ENCODE measurements around the gene PHF2. TPM values are rescaled to one million over a fixed set of nuclear protein-coding genes. Genes with fewer than 3 reads are reported as not detected.
A peak's percentile ranks its signal among the peaks of the same experiment; 100 is the strongest.

Gene PHF2
- total RNA-seq, 3 donors from 2014 or later: 24.8 to 26.9 (median 25.9) TPM

- no peaks in the 10 kb centered on the region for H3K27me3 ChIP-seq
- no peak overlapping the region for H3K27ac ChIP-seq
- H3K36me3 ChIP-seq: peaks cover 11% of the 10 kb centered on the region
- intact Hi-C loops (cut with DNase I; ENCODE audit: low total_unique reads): no loop called here
- H3K4me3 ChIP-seq: no peak overlapping the region
- peaks cover 10 to 11% of the 10 kb centered on the region in 2 donors for H3K9me3 ChIP-seq
- no peak for DNase-seq (ENCODE audit: low spot score in 2 of 2)
- H3K4me1 ChIP-seq: no peaks in the 10 kb centered on the region
- TF ChIP-seq CTCF (IDR thresholded peaks at IDR 0.05) (no peak), POLR2A (IDR thresholded peaks at IDR 0.05) (no peak), POLR2AphosphoS5 (IDR thresholded peaks at IDR 0.05) (no peak)
Observed at GRCh38 chr9:93633492-93634221, 57.3 kb downstream of the PHF2 start.

DNA sequence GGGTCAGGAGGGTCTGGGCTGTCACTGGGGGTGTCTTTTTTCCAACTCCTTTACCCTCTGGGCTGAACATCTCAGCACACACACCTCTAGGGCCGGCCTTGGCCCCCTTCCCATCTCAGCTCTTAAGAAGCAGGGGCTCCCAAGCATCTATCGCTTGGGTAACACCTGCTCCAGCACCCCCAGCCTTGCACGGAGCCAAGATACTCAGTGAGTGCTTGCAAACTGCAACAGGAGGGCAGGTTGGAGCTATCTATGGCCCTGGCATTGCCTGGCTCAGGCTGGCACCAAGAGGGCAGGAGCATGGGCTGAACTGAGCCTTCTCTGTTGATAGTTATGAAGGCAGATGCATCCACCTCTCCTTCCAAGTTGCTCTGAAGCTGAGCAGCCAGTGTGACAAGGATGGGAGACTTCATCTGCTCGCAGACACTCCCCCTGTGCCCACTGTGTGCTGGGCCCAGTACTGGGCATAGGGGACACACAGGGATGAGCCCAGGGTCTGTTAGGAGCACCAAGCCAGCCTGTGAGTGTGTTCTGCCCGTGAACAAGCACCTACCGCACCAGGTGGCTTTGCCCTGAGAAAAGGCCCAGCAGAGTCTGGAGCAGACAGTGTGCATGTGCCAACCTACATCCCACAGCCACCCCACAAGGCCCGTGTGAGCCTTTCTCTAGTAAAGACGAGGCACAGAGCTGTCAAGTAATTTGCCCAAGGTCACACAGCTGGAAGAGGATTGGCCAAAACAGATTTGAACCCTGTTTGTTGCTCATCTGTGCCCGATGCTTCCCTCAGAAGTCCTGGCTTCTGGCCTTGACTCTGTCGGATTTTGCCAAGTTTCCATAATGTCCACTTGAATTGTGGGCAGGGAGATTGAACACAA is 58.2 kb downstream of the PHF2 start:
- intact Hi-C loops (cut with DNase I; ENCODE audit: low total_unique reads): no loop called here
- Histone ChIP-seq H3K27me3 (no peaks in the 10 kb centered on the region), H3K9me3 (peaks cover 10 to 11% of the 10 kb centered on the region in 2 donors), H3K27ac (no peak overlapping the region), H3K4me3 (no peak overlapping the region), H3K4me1 (no peaks in the 10 kb centered on the region), H3K36me3 (peaks cover 11% of the 10 kb centered on the region)
- no peak for TF ChIP-seq POLR2A (IDR thresholded peaks at IDR 0.05)
- TF ChIP-seq POLR2AphosphoS5 (IDR thresholded peaks at IDR 0.05): no peak
- TF ChIP-seq CTCF (IDR thresholded peaks at IDR 0.05): no peak
- DNase-seq (ENCODE audit: low spot score in 2 of 2): no peak

- Histone ChIP-seq H3K4me1 (no peaks in the 10 kb centered on the region), H3K9me3 (peaks cover 10 to 11% of the 10 kb centered on the region in 2 donors), H3K4me3 (no peak overlapping the region), H3K36me3 (peaks cover 11% of the 10 kb centered on the region), H3K27ac (no peak overlapping the region), H3K27me3 (no peaks in the 10 kb centered on the region)
- TF ChIP-seq POLR2AphosphoS5 (IDR thresholded peaks at IDR 0.05): no peak
- DNase-seq (ENCODE audit: low spot score in 2 of 2): peak in 1 of 2 donors; percentile 34
- intact Hi-C loops (cut with DNase I; ENCODE audit: low total_unique reads): no loop called here
Observed at GRCh38 chr9:93635186-93636107, 59.1 kb downstream of the PHF2 start.

GRCh38 chr9:93636172-93636661 is 59.8 kb downstream of the PHF2 start:
- Histone ChIP-seq H3K4me1 (no peaks in the 10 kb centered on the region), H3K4me3 (no peak overlapping the region), H3K36me3 (peaks cover 11% of the 10 kb centered on the region), H3K27ac (no peak overlapping the region), H3K27me3 (no peaks in the 10 kb centered on the region), H3K9me3 (peaks cover 10 to 11% of the 10 kb centered on the region in 2 donors)
- DNase-seq (ENCODE audit: low spot score in 2 of 2): peak in 1 of 2 donors; percentile 41
- intact Hi-C loops (cut with DNase I; ENCODE audit: low total_unique reads): no loop called here
- TF ChIP-seq POLR2AphosphoS5 (IDR thresholded peaks at IDR 0.05) (no peak), CTCF (IDR thresholded peaks at IDR 0.05) (no peak), POLR2A (IDR thresholded peaks at IDR 0.05) (no peak)

GRCh38 chr9:93636667-93637066 is 60.3 kb downstream of the PHF2 start:
- no peak for DNase-seq (ENCODE audit: low spot score in 2 of 2)
- Histone ChIP-seq H3K9me3 (peaks cover 10 to 11% of the 10 kb centered on the region in 2 donors), H3K4me1 (no peaks in the 10 kb centered on the region), H3K36me3 (peaks cover 11% of the 10 kb centered on the region), H3K27me3 (no peaks in the 10 kb centered on the region), H3K27ac (no peak overlapping the region), H3K4me3 (no peak overlapping the region)
- TF ChIP-seq POLR2AphosphoS5 (IDR thresholded peaks at IDR 0.05): no peak
- no peak for TF ChIP-seq CTCF (IDR thresholded peaks at IDR 0.05)
- TF ChIP-seq POLR2A (IDR thresholded peaks at IDR 0.05): no peak
- intact Hi-C loops (cut with DNase I; ENCODE audit: low total_unique reads): no loop called here

Data from breast epithelium (tissue), 4 donors.